HG02884 (cell line): Measurements from ENCODE around the gene FAM168A.

Source experiments
- ATAC-seq: cut with Tn5 transposase; IDR thresholded peaks from one replicate; pipeline ENCODE4 v1.9.1; 2021; ENCODE audit warnings: mild to moderate bottlenecking, moderate library complexity; ENCODE audit not compliant: unreplicated experiment

Gene FAM168A

GRCh38 chr11:73563539-73564200, 34.2 kb downstream of the FAM168A start:
- ATAC-seq = no peak

GRCh38 chr11:73559743-73560142, 38.2 kb downstream of the FAM168A start:
- ATAC-seq = no peak

- ATAC-seq = no peak
These were observed 40.9 kb downstream of the FAM168A start for GRCh38 chr11:73556966-73557365.

GRCh38 chr11:73555615-73556014, 42.3 kb downstream of the FAM168A start:
- ATAC-seq = no peak

- ATAC-seq = no peak
These were observed 43.1 kb downstream of the FAM168A start for GRCh38 chr11:73554671-73555320.

- ATAC-seq = no peak
These were observed 44.6 kb downstream of the FAM168A start for GRCh38 chr11:73553266-73553665.

GRCh38 chr11:73551677-73552076, 46.2 kb downstream of the FAM168A start:
- ATAC-seq = no peak

- ATAC-seq = no peak
These were observed 48.5 kb downstream of the FAM168A start for GRCh38 chr11:73549376-73549775.

GRCh38 chr11:73547706-73548595, 50.0 kb downstream of the FAM168A start:
- ATAC-seq = no peak

GRCh38 chr11:73542175-73542574, 55.7 kb downstream of the FAM168A start:
- ATAC-seq = no peak

- no peak for ATAC-seq
These were observed 58.3 kb downstream of the FAM168A start for GRCh38 chr11:73539506-73540084.

GRCh38 chr11:73538381-73538872, 59.5 kb downstream of the FAM168A start:
- ATAC-seq = no peak

GRCh38 chr11:73537969-73538368, 59.9 kb downstream of the FAM168A start:
- ATAC-seq = no peak

GRCh38 chr11:73536961-73537360, 61.0 kb downstream of the FAM168A start:
- no peak for ATAC-seq

- ATAC-seq = no peak
These were observed 65.6 kb downstream of the FAM168A start for GRCh38 chr11:73532310-73532709.

GRCh38 chr11:73531386-73531785, 66.5 kb downstream of the FAM168A start:
- no peak for ATAC-seq

GRCh38 chr11:73530109-73530508, 67.8 kb downstream of the FAM168A start:
- ATAC-seq = no peak

GRCh38 chr11:73529204-73529530, 68.7 kb downstream of the FAM168A start:
- ATAC-seq = no peak

GRCh38 chr11:73528483-73529203, 69.3 kb downstream of the FAM168A start:
- ATAC-seq = no peak

GRCh38 chr11:73528013-73528412, 69.9 kb downstream of the FAM168A start:
- no peak for ATAC-seq

- no peak for ATAC-seq
These were observed 72.3 kb downstream of the FAM168A start for GRCh38 chr11:73525611-73526010.
